ENCODE measurements around the gene MRPS22. TPM values are rescaled to one million over a fixed set of nuclear protein-coding genes. Genes with fewer than 3 reads are reported as not detected.

The MRPS22 gene
- total and polyA plus RNA-seq, 2 of the 13 experiments (the other 11 are each of a cell fraction or from before 2014, with no cell fraction given): 52.7 to 113 TPM

GRCh38 chr3:139308560-139308959, 35.3 kb upstream of the MRPS22 start:
- H3K9me3 ChIP-seq (ENCODE audit: low read length): no peaks in the 10 kb centered on the region
- in situ Hi-C loops (cut with HindIII; ENCODE audit: extremely low pct_ligation_motif_present, low pct_unique_long_range_greater_than_20kb): no loop called here
- no peak overlapping the region for H3K4me2 ChIP-seq (ENCODE audit: low read depth, low read length)
- WGBS (ENCODE audit: low lambda C conversion rate): 0% methylated on average over 4 of the region's 4 CpGs
- CTCF ChIA-PET (ENCODE audit: low intra/inter-chr PET ratio, low total read pairs): no interaction called here
- H2AFZ ChIP-seq (ENCODE audit: low read length): no peak overlapping the region
- H3K4me1 ChIP-seq (ENCODE audit: insufficient read depth, low read length): no peaks in the 10 kb centered on the region
- ATAC-seq (no peak), DNase-seq (ENCODE audit: low spot score) (no peak), FAIRE-seq (no peak)
- H3K79me2 ChIP-seq (ENCODE audit: insufficient read depth, low read length): no peaks in the 10 kb centered on the region
- H3K27me3 ChIP-seq (ENCODE audit: control insufficient read depth in 1 of 2, insufficient read depth in 2 of 2, low read length in 2 of 2): no peaks in the 10 kb centered on the region
- no peak overlapping the region for H3K27ac ChIP-seq (ENCODE audit: extremely low read length, insufficient read depth, low read length)
- intact Hi-C loops (cut with micrococcal nuclease; ENCODE audit: unreplicated experiment): no loop called here
- H3K9ac ChIP-seq (ENCODE audit: insufficient read depth, low read depth, low read length): no peak overlapping the region
- H4K20me1 ChIP-seq (ENCODE audit: insufficient read depth, low read length): no peaks in the 10 kb centered on the region
- H3K36me3 ChIP-seq (replicated peaks in 1 of 2; ENCODE audit: control insufficient read depth in 1 of 2, insufficient read depth in 2 of 2, low read length in 2 of 2): no peaks in the 10 kb centered on the region
- POLR2A ChIA-PET: no interaction called here
- H3K4me3 ChIP-seq (replicated peaks in 1 of 3; ENCODE audit: insufficient read depth in 1 of 3, low read depth in 2 of 3, low read length in 3 of 3): no peak overlapping the region
- TF ChIP-seq GLI4 (CRISPR knock-in tag; IDR thresholded peaks at IDR 0.05; ENCODE audit: borderline replicate concordance) (no peak), ZNF451 (CRISPR knock-in tag; IDR thresholded peaks at IDR 0.05) (no peak), ZNF790 (CRISPR knock-in tag; IDR thresholded peaks at IDR 0.05; ENCODE audit: borderline replicate concordance) (no peak), ZSCAN5A (CRISPR knock-in tag; IDR thresholded peaks at IDR 0.05; ENCODE audit: borderline replicate concordance) (no peak), JUN (CRISPR knock-in tag; IDR thresholded peaks at IDR 0.05) (no peak)
- no TSS peak for BruUV-seq (replicated peaks)

GRCh38 chr3:139309061-139309591, 34.7 kb upstream of the MRPS22 start:
- H3K79me2 ChIP-seq (ENCODE audit: insufficient read depth, low read length): no peaks in the 10 kb centered on the region
- no TSS peak for BruUV-seq (replicated peaks)
- intact Hi-C loops (cut with micrococcal nuclease; ENCODE audit: unreplicated experiment): no loop called here
- no peaks in the 10 kb centered on the region for H4K20me1 ChIP-seq (ENCODE audit: insufficient read depth, low read length)
- 10% methylated on average over 1 of the region's 2 CpGs for WGBS (ENCODE audit: low lambda C conversion rate)
- no peak overlapping the region for H3K9ac ChIP-seq (ENCODE audit: insufficient read depth, low read depth, low read length)
- POLR2A ChIA-PET: no interaction called here
- ATAC-seq (no peak), DNase-seq (ENCODE audit: low spot score) (no peak), FAIRE-seq (no peak)
- H3K27ac ChIP-seq (ENCODE audit: extremely low read length, insufficient read depth, low read length): no peak overlapping the region
- no peak overlapping the region for H3K4me3 ChIP-seq (replicated peaks in 1 of 3; ENCODE audit: insufficient read depth in 1 of 3, low read depth in 2 of 3, low read length in 3 of 3)
- no peaks in the 10 kb centered on the region for H3K4me1 ChIP-seq (ENCODE audit: insufficient read depth, low read length)
- no peaks in the 10 kb centered on the region; a peak in 1 of 5 replicates for H3K27me3 ChIP-seq (ENCODE audit: control insufficient read depth in 1 of 2, insufficient read depth in 2 of 2, low read length in 2 of 2)
- H3K36me3 ChIP-seq (replicated peaks in 1 of 2; ENCODE audit: control insufficient read depth in 1 of 2, insufficient read depth in 2 of 2, low read length in 2 of 2): no peaks in the 10 kb centered on the region
- H2AFZ ChIP-seq (ENCODE audit: low read length): no peak overlapping the region
- H3K4me2 ChIP-seq (ENCODE audit: low read depth, low read length): no peak overlapping the region
- no peaks in the 10 kb centered on the region for H3K9me3 ChIP-seq (ENCODE audit: low read length)
- CTCF ChIA-PET (ENCODE audit: low intra/inter-chr PET ratio, low total read pairs): no interaction called here
- in situ Hi-C loops (cut with HindIII; ENCODE audit: extremely low pct_ligation_motif_present, low pct_unique_long_range_greater_than_20kb): no loop called here
- no peak for TF ChIP-seq MLLT10 (CRISPR knock-in tag; IDR thresholded peaks at IDR 0.05)

Data from HepG2 (cell line).